Mesothelial cell of epicardium (in vitro differentiated cells): ENCODE results near the gene RHBDD2. TPM values are rescaled to one million over a fixed set of nuclear protein-coding genes. Genes with fewer than 3 reads are reported as not detected.

Source experiments
- DNase-seq, 2 experiments: peaks; one replicate each; pipeline ENCODE4 v3.0.0; 2021; ENCODE audit warnings: low spot score in 2 of 2; ENCODE audit not compliant: unreplicated experiment in 2 of 2
- H3K27ac Mint-ChIP-seq: 2 replicates; pipeline ENCODE4 v1.8.0; 2021; ENCODE audit warnings: mixed read lengths
- H3K27me3 Mint-ChIP-seq: 2 replicates; pipeline ENCODE4 v1.8.0; 2021; ENCODE audit warnings: low read depth, mixed read lengths
- H3K36me3 Mint-ChIP-seq: 2 replicates; pipeline ENCODE4 v1.8.0; 2021; ENCODE audit warnings: mixed read lengths
- H3K4me1 Mint-ChIP-seq: 2 replicates; pipeline ENCODE4 v1.8.0; 2021; ENCODE audit warnings: mixed read lengths
- H3K4me3 Mint-ChIP-seq: 2 replicates; pipeline ENCODE4 v1.8.0; 2021; ENCODE audit warnings: mild to moderate bottlenecking, moderate library complexity, mixed read lengths
- H3K9me3 Mint-ChIP-seq: 2 replicates; pipeline ENCODE4 v1.8.0; 2021; ENCODE audit warnings: mixed read lengths
- total RNA-seq: library from RNA; stranded (reverse); gene quantifications from 3 replicates; pipeline ENCODE4 v1.2.1, GENCODE V29; 2021
- TF ChIP-seq, protein P1 (sequence below): fragments of 200-600 bp; sonication (generic); IDR thresholded peaks from one replicate; pipeline ENCODE4 v1.5.0; 2021; ENCODE audit warnings: antibody characterized with exemption; ENCODE audit not compliant: unreplicated experiment

RHBDD2 gene
- total RNA-seq, 1 donor from 2014 or later, result 52.5 TPM

GRCh38 chr7:75884476-75884875 is 5.6 kb downstream of the RHBDD2 start:
- Mint-ChIP-seq H3K36me3 (peaks cover 36% of the 10 kb centered on the region), H3K27ac (no peak overlapping the region), H3K9me3 (no peaks in the 10 kb centered on the region), H3K27me3 (no peaks in the 10 kb centered on the region), H3K4me3 (no peak overlapping the region), H3K4me1 (peaks cover 11% of the 10 kb centered on the region)
- no peak for DNase-seq
- TF ChIP-seq, protein P1, sequence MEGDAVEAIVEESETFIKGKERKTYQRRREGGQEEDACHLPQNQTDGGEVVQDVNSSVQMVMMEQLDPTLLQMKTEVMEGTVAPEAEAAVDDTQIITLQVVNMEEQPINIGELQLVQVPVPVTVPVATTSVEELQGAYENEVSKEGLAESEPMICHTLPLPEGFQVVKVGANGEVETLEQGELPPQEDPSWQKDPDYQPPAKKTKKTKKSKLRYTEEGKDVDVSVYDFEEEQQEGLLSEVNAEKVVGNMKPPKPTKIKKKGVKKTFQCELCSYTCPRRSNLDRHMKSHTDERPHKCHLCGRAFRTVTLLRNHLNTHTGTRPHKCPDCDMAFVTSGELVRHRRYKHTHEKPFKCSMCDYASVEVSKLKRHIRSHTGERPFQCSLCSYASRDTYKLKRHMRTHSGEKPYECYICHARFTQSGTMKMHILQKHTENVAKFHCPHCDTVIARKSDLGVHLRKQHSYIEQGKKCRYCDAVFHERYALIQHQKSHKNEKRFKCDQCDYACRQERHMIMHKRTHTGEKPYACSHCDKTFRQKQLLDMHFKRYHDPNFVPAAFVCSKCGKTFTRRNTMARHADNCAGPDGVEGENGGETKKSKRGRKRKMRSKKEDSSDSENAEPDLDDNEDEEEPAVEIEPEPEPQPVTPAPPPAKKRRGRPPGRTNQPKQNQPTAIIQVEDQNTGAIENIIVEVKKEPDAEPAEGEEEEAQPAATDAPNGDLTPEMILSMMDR, result no peak

DNA sequence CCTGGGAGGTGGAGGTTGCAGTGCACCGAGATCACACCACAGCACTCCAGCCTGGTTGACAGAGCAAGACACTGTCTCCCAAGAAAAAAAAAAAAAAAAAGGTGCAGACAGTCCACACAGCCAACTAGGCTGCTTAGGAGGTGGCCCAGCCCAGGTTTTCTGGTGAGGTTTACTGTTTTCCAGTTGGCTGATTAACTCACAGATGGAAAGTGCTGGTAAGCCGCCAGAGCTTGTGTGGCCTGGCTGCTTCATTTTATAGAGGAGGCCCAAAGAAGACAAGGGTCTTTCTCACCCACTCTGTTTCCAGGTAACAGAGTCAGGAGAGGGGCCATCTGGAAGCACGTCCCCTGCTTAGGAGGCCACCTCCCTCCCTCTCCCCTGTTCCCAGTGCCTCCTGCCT is 6.2 kb downstream of the RHBDD2 start:
- no peaks in the 10 kb centered on the region for H3K9me3 Mint-ChIP-seq
- no peaks in the 10 kb centered on the region for H3K27me3 Mint-ChIP-seq
- H3K36me3 Mint-ChIP-seq, result peaks cover 38% of the 10 kb centered on the region
- peaks cover 6% of the 10 kb centered on the region for H3K4me1 Mint-ChIP-seq
- H3K4me3 Mint-ChIP-seq, result no peak overlapping the region
- TF ChIP-seq, protein P1, result no peak
- H3K27ac Mint-ChIP-seq, result no peak overlapping the region
- no peak for DNase-seq

DNA sequence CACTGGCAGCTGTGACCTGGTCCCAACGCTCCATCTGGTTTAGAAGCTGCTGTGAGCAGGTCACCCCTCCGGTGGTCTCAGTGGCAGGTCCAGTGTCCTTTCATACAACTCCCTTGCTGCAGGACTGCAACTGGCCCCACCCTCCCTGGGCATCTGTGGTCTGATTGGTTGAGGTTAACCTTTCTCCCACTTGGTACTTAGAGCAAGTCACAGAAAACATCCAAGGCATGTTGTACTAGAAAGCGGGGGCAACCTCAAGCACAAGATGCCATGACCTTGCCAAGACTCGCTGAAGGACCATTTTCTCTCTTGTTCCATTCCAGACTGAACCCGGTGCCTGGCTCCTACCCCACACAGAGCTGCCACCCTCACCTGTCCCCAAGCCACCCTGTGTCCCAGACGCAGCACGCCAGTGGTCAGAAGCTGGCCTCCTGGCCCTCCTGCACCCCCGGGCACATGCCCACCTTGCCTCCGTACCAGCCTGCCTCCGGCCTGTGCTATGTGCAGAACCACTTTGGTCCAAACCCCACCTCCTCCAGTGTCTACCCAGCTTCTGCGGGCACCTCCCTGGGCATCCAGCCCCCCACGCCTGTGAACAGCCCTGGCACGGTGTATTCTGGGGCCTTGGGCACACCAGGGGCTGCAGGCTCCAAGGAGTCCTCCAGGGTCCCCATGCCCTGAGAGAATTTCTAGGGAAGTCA is 9.0 kb downstream of the RHBDD2 start:
- TF ChIP-seq, protein P1, result no peak
- Mint-ChIP-seq H3K4me3 (no peak overlapping the region), H3K27me3 (no peaks in the 10 kb centered on the region), H3K9me3 (no peaks in the 10 kb centered on the region), H3K27ac (no peak overlapping the region), H3K4me1 (peaks cover 7% of the 10 kb centered on the region), H3K36me3 (peaks cover 27% of the 10 kb centered on the region)
- no peak for DNase-seq

DNA sequence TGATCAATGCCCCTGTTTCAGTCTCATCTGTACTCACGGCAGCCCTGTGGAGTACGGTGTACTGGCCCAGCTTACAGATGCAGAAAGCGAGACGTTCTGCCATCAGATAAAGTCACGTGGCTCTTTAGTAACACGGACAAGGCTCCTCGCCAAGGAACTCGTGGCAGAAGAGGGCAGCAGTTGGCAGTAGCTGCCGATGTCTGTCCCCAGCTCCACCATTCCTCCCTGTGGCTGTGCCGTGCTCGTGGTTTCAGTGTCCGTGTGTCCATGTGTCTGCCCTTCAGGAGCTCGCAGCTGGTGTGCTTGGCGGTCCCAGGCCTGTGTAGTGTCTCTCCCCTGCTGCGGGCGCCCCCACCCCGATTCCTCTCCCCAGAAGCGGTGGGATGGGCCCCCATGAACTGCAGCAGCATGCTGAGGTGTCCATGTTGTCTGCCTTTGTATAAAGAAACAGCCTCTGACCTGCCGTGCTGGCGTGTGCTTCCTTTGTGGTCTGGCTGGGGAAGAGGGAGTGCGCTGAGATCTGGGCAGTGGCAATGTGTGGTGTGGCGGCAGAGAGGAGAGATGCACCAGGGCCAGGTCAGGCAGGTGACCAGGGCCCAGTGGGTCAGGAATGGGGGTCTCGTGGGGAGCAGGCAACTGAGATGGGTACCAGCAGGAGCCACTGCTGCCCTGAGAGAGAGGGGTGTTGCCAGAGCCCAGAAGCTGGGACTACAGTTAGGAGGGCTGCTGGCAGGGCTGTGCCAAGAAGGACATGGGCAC is 9.8 kb downstream of the RHBDD2 start:
- TF ChIP-seq, protein P1, result no peak
- Mint-ChIP-seq H3K9me3 (no peaks in the 10 kb centered on the region), H3K27me3 (no peaks in the 10 kb centered on the region), H3K4me3 (no peak overlapping the region), H3K4me1 (peaks cover 10% of the 10 kb centered on the region), H3K36me3 (peaks cover 24% of the 10 kb centered on the region), H3K27ac (peak overlapping the region; percentile 6)
- no peak for DNase-seq

DNA sequence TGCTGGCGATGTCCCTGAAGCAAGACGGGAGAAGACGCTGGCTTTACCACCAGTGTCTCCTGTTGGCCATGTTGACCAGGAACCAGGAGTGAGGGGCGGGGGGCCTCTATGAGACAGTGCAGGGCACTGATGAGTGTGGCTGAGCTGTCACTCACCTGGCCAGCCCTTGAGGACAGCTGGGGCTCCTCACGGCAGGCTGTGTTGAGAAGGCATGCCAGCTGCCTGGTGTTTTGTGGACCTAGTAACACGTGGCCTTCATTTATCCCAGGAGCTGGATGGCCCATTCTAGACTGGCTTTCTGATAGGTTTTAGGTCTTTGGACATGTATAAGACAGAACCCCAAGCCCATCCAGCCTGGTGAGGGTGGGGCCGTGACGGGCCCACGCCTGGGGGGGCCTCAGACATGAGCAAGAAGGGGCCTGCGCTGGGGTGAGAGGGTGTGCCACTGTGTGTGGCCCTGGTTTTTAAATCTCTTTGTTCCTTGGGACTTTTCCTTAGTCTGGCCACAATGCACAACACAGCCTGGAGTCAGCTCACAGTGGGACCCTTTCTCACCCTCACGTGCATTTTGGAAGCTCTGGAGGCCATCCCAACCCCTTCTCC is 10.5 kb downstream of the RHBDD2 start:
- Mint-ChIP-seq H3K27ac (no peak overlapping the region), H3K27me3 (no peaks in the 10 kb centered on the region), H3K9me3 (no peaks in the 10 kb centered on the region), H3K4me1 (peaks cover 10% of the 10 kb centered on the region), H3K36me3 (peaks cover 24% of the 10 kb centered on the region), H3K4me3 (no peak overlapping the region)
- TF ChIP-seq, protein P1, result no peak
- no peak for DNase-seq
